DMS53 treated with DMSO at 0.1 percent for 48 hours (cell line): ENCODE measurements around the gene DMXL1.
"Not testable (repeated sequence)": the region's sequence is repeated elsewhere in the genome, so short reads cannot be mapped to it uniquely, and the experiment has no call there.

Experiments
- DNase-seq: peaks from one replicate; lab custom pipeline; 2025; ENCODE audit not compliant: unreplicated experiment; lab: John Stamatoyannopoulos, UW

DMXL1 gene

DNA sequence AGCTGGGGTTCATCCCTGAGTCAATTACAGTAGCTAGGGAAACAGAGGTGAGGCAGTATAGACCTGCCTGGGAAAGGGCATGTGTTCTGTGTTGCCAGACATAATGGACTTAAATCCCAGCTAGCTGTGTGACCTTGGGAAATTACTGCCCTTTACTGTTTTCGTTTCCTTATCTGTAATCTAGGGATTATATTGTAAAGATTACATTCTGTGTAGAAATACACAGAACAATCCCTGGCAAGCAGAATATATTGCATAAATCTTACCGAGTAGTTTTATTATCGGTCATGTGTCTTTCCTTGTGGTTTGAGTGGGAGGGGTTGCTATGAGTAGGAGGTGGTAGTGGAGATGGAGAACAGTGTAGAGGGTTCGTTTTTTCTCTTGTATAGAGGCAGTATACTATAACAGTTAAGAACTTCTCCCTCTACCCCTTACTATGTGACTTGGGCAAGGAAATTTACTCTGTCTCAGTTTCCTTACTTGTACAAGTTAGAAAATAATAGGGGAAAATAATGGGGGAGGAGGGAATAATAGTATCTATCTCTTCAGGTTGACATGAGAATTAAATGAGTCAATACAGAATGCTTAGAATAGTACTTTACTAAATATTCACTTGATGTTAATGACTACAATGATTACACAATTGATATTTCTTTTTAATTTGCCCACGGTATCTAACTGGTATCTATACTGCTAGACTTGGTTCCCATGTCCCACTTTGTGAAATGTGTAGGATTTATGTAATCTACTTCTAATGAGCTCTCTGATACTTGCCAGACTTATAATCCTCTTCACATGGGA lies 7.1 kb upstream of the DMXL1 start:
- no peak for DNase-seq

DNA sequence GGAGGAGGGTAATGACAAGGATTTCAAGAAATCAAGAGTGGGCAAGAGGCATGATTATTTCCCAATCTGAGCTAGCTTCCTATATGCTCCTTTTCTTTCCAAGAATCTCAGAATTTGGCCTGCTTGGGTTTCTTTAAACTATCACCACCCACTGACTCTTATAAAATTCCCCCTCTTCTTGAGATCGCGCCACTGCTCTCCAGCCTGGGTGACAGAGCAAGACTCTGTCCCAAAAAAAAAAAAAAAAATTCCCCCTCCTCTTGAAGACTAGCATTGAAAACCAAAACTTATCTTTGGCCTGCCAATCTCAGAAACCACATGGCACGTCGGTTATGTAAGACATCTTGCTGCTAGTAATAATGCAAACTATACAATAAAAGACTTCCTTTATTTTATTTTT lies 3.4 kb upstream of the DMXL1 start:
- DNase-seq = no peak

GRCh38 chr5:119070578-119070827 lies 384 bp upstream of the DMXL1 start:
- no peak for DNase-seq

- peak; percentile 48 for DNase-seq
These were observed 691 bp downstream of the DMXL1 start for GRCh38 chr5:119071561-119071995.

GRCh38 chr5:119072496-119072895 lies 1.6 kb downstream of the DMXL1 start:
- no peak for DNase-seq

DNA sequence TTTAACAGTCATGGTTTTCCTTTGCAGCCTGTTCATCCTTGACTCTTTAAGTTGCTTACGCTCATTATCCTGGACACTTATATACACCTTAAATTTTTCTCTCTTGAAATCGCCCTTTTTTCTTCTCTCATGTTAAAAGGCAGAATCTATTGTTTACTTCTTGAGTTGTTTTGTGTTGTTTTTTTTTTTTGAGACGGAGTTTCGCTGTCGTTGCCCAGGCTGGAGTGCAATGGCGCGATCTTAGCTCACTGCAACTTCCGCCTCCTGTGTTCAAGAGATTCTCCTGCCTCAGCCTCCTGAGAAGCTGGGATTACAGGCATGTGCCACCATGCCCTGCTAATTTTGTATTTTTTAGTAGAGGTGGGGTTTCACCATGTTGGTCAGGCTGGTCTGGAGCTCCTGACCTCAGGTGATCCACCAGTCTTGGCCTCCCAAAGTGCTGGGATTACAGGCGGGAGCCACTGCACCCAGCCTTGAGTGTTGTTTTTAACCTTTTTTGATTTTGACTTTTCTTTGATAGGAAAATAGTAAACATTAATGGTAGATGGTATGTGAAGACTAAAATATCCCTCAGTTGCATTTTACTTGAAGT lies 3.0 kb downstream of the DMXL1 start:
- DNase-seq = not testable (repeated sequence)

DNA sequence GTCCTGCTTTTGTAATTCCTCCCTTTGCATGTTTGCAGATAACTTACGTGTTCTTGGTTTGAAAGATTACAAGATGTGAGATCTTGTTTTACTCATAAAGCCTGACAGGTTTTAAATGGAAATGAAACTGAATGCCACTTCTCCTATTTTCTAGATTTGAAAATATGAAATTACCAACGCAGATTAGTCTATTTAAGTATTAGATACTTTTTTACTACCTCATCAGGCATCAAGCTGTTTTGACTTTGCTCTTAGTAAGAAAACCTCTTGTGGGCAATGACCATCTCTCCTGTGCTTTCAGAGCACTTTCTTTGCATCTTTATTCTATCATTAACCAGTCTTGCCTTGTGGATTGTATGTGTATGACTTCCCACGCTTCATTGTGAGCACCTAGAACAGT lies 3.5 kb downstream of the DMXL1 start:
- no peak for DNase-seq

- DNase-seq = not testable (repeated sequence)
These were observed 4.4 kb downstream of the DMXL1 start for GRCh38 chr5:119075269-119075668.

GRCh38 chr5:119076080-119076479 lies 5.2 kb downstream of the DMXL1 start:
- DNase-seq = no peak

GRCh38 chr5:119077444-119077843 lies 6.6 kb downstream of the DMXL1 start:
- DNase-seq = no peak

GRCh38 chr5:119078071-119078846 lies 7.4 kb downstream of the DMXL1 start:
- no peak for DNase-seq

GRCh38 chr5:119078861-119079260 lies 8.0 kb downstream of the DMXL1 start:
- DNase-seq = no peak

- no peak for DNase-seq
These were observed 8.5 kb downstream of the DMXL1 start for GRCh38 chr5:119079318-119079921.

DNA sequence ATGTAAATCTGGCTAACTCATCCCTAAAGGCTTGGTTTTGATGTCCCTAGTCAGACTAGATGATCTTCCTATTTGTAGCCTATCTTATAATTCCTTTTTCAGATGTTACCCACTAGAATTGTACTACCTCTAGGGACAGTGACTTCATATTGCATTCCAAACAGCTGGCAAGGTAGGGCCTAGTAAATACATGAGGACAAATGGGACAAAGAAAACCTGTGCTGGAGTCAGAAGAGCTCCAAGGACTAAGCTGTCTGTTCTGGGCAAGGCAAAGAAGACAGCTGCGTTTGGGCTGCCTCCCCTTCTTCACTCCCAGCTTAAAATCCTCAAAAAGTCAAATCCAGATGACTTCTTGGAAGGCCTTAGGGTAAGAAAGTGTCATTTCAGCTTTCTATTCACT lies 10.0 kb downstream of the DMXL1 start:
- DNase-seq = no peak

DNA sequence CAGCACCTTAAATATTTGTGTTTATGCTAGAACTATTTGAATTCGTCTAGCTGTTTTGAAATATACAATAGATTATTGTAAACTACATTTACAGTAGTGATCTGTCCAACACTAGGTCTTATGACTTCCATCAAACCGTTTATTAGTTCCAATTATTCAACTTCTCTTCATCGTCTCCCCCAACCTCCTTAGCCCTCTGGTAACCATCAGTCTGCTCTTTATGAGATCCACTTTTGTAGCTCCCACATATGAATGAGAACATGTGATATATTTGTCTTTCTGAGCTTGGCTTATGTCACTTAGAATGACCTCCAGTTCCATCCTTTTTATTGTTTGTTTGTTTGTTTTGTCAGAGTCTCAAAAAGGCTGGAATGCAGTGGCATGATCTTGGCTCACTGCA lies 11.8 kb downstream of the DMXL1 start:
- no peak for DNase-seq

- no peak for DNase-seq
These were observed 12.8 kb downstream of the DMXL1 start for GRCh38 chr5:119083679-119084078.

DNA sequence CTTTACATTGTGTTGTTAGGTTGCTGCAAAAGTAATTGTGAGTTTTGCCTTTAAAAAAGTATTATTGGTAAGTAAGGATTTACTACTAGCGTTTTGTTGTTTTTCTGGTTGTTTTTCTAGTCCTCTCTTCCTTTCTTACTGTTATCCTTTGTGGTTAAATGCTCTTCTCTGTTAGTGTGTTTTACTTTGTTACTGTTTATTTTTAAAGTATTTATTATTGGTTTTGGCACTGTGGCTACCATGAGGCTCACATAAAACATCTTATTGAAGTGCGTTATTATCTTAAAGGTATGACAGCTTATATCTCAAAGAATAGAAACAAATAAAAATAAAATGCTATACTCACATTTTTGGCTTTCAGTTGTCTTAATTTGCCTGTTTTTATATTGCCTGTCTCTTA lies 17.6 kb downstream of the DMXL1 start:
- no peak for DNase-seq

GRCh38 chr5:119095611-119096010 lies 24.7 kb downstream of the DMXL1 start:
- no peak for DNase-seq

DNA sequence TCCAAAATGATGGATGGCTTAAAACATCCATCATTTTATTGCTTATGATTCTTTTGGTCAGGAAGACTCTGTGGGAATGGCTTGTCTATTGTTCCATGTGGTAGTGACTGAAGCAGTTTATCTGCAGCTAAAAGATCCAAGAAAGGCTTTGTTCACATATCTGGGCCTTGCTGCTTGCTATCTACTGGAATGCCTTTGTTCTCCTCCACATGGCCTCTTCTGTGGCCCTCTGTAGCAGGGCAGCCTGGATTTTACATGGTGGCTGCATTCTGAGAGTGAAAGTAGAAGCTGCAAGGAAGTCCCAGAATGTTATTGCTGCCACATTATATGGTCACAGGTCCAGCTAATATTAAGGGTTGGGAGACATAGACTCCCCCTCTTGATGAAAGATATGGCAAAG lies 35.1 kb downstream of the DMXL1 start:
- no peak for DNase-seq

DNA sequence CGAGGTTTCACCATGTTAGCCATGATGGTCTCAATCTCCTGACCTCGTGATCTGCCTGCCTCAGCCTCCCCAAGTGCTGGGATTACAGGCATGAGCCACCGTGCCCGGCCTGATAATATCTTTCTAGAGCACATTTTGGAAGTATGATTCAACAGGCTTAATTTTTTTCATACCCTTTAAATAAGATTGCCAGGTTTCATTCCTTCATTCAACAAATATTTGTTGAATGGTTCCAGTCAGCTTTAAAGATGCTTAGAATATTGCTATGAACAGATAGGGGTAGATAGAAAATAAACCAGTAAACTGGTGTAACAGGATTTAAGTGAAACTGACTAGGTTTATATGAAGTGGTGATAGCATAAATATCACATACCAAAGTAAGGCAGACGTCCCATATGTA lies 41.3 kb downstream of the DMXL1 start:
- DNase-seq = no peak

- no peak for DNase-seq
These were observed 46.4 kb downstream of the DMXL1 start for GRCh38 chr5:119117237-119117636.

- no peak for DNase-seq
These were observed 47.1 kb downstream of the DMXL1 start for GRCh38 chr5:119118000-119118399.
